GM23338 (cell line): ENCODE results near the gene OSBPL6. TPM values are rescaled to one million over a fixed set of nuclear protein-coding genes. Genes with fewer than 3 reads are reported as not detected.
A peak's percentile ranks its signal among the peaks of the same experiment; 100 is the strongest.

Experiments
- ATAC-seq: fragments of 200-7000 bp; cut with Tn5 transposase; 3 replicates; pipeline ENCODE4 v1.9.1; 2020
- DNase-seq: peaks from one replicate; pipeline ENCODE4 v3.0.0-alpha.2; 2015; ENCODE audit warnings: low spot score
- H2AFZ ChIP-seq: fragments of 200-600 bp; sonication (generic); 2 replicates; pipeline ENCODE4 v1.8.0; 2016; ENCODE audit warnings: antibody characterized with exemption, mild to moderate bottlenecking, moderate library complexity
- H3F3A ChIP-seq: fragments of 200-600 bp; sonication (generic); replicated peaks from 2 replicates; pipeline ENCODE4 v1.8.0; 2017; ENCODE audit warnings: antibody characterized with exemption, mixed run types, low read depth
- H3K27ac ChIP-seq: fragments of 200-600 bp; sonication (generic); 2 replicates; pipeline ENCODE4 v1.6.1; 2016; ENCODE audit warnings: low read depth
- H3K27me3 ChIP-seq: fragments of 200-600 bp; sonication (generic); 2 replicates; pipeline ENCODE4 v1.8.0; 2016; ENCODE audit warnings: mild to moderate bottlenecking, mixed run types, moderate library complexity; ENCODE audit not compliant: insufficient read depth
- H3K36me3 ChIP-seq: fragments of 200-600 bp; sonication (generic); 2 replicates; pipeline ENCODE4 v1.8.0; 2016; ENCODE audit warnings: mild to moderate bottlenecking; ENCODE audit not compliant: insufficient read depth
- H3K4me1 ChIP-seq: fragments of 200-600 bp; sonication (generic); 2 replicates; pipeline ENCODE4 v1.8.0; 2016; ENCODE audit warnings: mild to moderate bottlenecking, moderate library complexity; ENCODE audit not compliant: insufficient read depth
- H3K4me2 ChIP-seq: fragments of 200-600 bp; sonication (generic); 2 replicates; pipeline ENCODE4 v1.7.1; 2017; ENCODE audit warnings: mixed run types
- H3K4me3 ChIP-seq: fragments of 200-600 bp; sonication (generic); 2 replicates; pipeline ENCODE4 v1.6.1; 2016; ENCODE audit warnings: mixed run types
- H3K79me2 ChIP-seq: fragments of 200-600 bp; sonication (generic); replicated peaks from 2 replicates; pipeline ENCODE4 v1.8.0; 2017; ENCODE audit warnings: mild to moderate bottlenecking; ENCODE audit not compliant: insufficient read depth
- H3K9me2 ChIP-seq: fragments of 200-600 bp; sonication (generic); 2 replicates; pipeline ENCODE4 v1.8.0; 2017; ENCODE audit not compliant: insufficient read depth
- H4K20me1 ChIP-seq: fragments of 200-600 bp; sonication (generic); replicated peaks from 2 replicates; pipeline ENCODE4 v1.8.0; 2017; ENCODE audit warnings: mild to moderate bottlenecking; ENCODE audit not compliant: insufficient read depth
- H3K27ac Mint-ChIP-seq: 2 replicates; pipeline ENCODE4 v1.8.0; 2020; ENCODE audit warnings: inconsistent platforms, mild to moderate bottlenecking, moderate library complexity, mixed read lengths
- H3K27me3 Mint-ChIP-seq: 3 replicates; pipeline ENCODE4 v1.8.0; 2022; ENCODE audit warnings: low read depth, mild to moderate bottlenecking, moderate library complexity, mixed read lengths, inconsistent platforms; ENCODE audit not compliant: insufficient read depth, poor library complexity
- H3K36me3 Mint-ChIP-seq: 3 replicates; pipeline ENCODE4 v1.8.0; 2021; ENCODE audit warnings: low read depth, mild to moderate bottlenecking, inconsistent platforms, moderate library complexity, mixed read lengths
- H3K4me1 Mint-ChIP-seq: 3 replicates; pipeline ENCODE4 v1.8.0; 2020; ENCODE audit warnings: mild to moderate bottlenecking, inconsistent platforms, mixed read lengths
- H3K4me3 Mint-ChIP-seq: 3 replicates; pipeline ENCODE4 v1.8.0; 2021; ENCODE audit warnings: moderate library complexity, mild to moderate bottlenecking, inconsistent platforms, mixed read lengths
- H3K9me3 Mint-ChIP-seq: 3 replicates; pipeline ENCODE4 v1.8.0; 2020; ENCODE audit warnings: moderate library complexity, mild to moderate bottlenecking, inconsistent platforms, mixed read lengths
- CREB1 ChIP-seq: fragments of 250-450 bp; sonication (Bioruptor Pico); IDR thresholded peaks from 2 replicates; pipeline ENCODE4 v1.5.0; 2020; ENCODE audit warnings: low read depth, mild to moderate bottlenecking, moderate library complexity
- EZH2 ChIP-seq: fragments of 200-600 bp; sonication (generic); IDR thresholded peaks from one replicate; pipeline ENCODE4 v1.8.0; 2017; ENCODE audit warnings: antibody characterized with exemption, mild to moderate bottlenecking, low read depth; ENCODE audit not compliant: unreplicated experiment
- EZH2phosphoT487 ChIP-seq: fragments of 200-600 bp; sonication (generic); IDR thresholded peaks from one replicate; pipeline ENCODE4 v1.8.1; 2018; ENCODE audit warnings: antibody characterized with exemption; ENCODE audit not compliant: unreplicated experiment
- JUNB ChIP-seq: IDR thresholded peaks from one replicate; pipeline ENCODE4 v1.6.1; 2016; ENCODE audit warnings: antibody characterized with exemption; ENCODE audit not compliant: unreplicated experiment
- NANOG ChIP-seq: IDR thresholded peaks from 2 replicates; pipeline ENCODE4 v1.6.1; 2016; ENCODE audit warnings: antibody characterized with exemption, borderline replicate concordance
- POLR2AphosphoS5 ChIP-seq: IDR thresholded peaks from 2 replicates; pipeline ENCODE4 v1.6.1; 2016; ENCODE audit warnings: antibody characterized with exemption, low read depth
- STAT1 ChIP-seq: IDR thresholded peaks from one replicate; pipeline ENCODE4 v1.6.1; 2016; ENCODE audit warnings: antibody characterized with exemption; ENCODE audit not compliant: unreplicated experiment
- ZNF114 ChIP-seq: fragments of 250-450 bp; sonication (Bioruptor Pico); IDR thresholded peaks from 2 replicates; pipeline ENCODE4 v1.5.0; 2020; ENCODE audit warnings: mild to moderate bottlenecking, moderate library complexity
- ZNF331 ChIP-seq: fragments of 250-450 bp; sonication (Bioruptor Pico); IDR thresholded peaks from 2 replicates; pipeline ENCODE4 v1.5.0; 2020; ENCODE audit warnings: low read depth, mild to moderate bottlenecking, moderate library complexity
- polyA plus RNA-seq: library from polyadenylated mRNA; unstranded; fragments of >200 nt; fragmentation: Nextera tagmentation; extraction: Ambion mirVana; gene quantifications from 2 replicates; pipeline ENCODE4 v1.2.1, GENCODE V29; 2016
- total RNA-seq: library from RNA; depleted of rRNA; stranded (reverse); fragments of >200 nt; shearing (Covaris generic); gene quantifications from 2 replicates; pipeline ENCODE4 v1.2.3, GENCODE V29; 2014
- TF ChIP-seq, protein P1 (sequence below): IDR thresholded peaks from one replicate; pipeline ENCODE4 v1.6.1; 2018; ENCODE audit warnings: antibody characterized with exemption; ENCODE audit not compliant: unreplicated experiment
- TF ChIP-seq, protein P2 (sequence below), 2 experiments: fragments of 200-600 bp in 1 of 2; sonication (generic) in 1 of 2; conservative IDR thresholded peaks; 2 replicates each; pipeline versions ENCODE4 v1.5.1 to v1.6.1; 2016 to 2017; ENCODE audit warnings: antibody characterized with exemption in 2 of 2, low read depth in 2 of 2, mild to moderate bottlenecking in 2 of 2, moderate library complexity in 1 of 2
- TF ChIP-seq, protein P3 (sequence below): fragments of 250-450 bp; sonication (Bioruptor Pico); IDR thresholded peaks from 2 replicates; pipeline ENCODE4 v1.5.0; 2020; ENCODE audit warnings: mild to moderate bottlenecking, moderate library complexity

The OSBPL6 gene
- total and polyA plus RNA-seq, 2 experiments from 2014 or later, result 6.0 to 8.5 TPM

GRCh38 chr2:178163911-178164310 is 30.4 kb upstream of the OSBPL6 start:
- no peaks in the 10 kb centered on the region for H3F3A ChIP-seq
- H3K27ac ChIP-seq, result no peak overlapping the region
- no peaks in the 10 kb centered on the region for H3K4me1 Mint-ChIP-seq
- H3K9me2 ChIP-seq, result no peaks in the 10 kb centered on the region
- no peaks in the 10 kb centered on the region for H3K27me3 ChIP-seq
- H3K4me2 ChIP-seq, result no peak overlapping the region
- DNase-seq (no peak), ATAC-seq (no peak)
- no peak overlapping the region for H3K4me3 ChIP-seq
- no peaks in the 10 kb centered on the region for H3K27me3 Mint-ChIP-seq
- no peaks in the 10 kb centered on the region for H4K20me1 ChIP-seq
- no peak overlapping the region for H3K4me3 Mint-ChIP-seq
- H3K79me2 ChIP-seq, result no peaks in the 10 kb centered on the region
- H2AFZ ChIP-seq, result peak overlapping the region; percentile 28; the same call in 1 of the 2 replicates
- no peaks in the 10 kb centered on the region for H3K36me3 ChIP-seq
- TF ChIP-seq, protein P1, sequence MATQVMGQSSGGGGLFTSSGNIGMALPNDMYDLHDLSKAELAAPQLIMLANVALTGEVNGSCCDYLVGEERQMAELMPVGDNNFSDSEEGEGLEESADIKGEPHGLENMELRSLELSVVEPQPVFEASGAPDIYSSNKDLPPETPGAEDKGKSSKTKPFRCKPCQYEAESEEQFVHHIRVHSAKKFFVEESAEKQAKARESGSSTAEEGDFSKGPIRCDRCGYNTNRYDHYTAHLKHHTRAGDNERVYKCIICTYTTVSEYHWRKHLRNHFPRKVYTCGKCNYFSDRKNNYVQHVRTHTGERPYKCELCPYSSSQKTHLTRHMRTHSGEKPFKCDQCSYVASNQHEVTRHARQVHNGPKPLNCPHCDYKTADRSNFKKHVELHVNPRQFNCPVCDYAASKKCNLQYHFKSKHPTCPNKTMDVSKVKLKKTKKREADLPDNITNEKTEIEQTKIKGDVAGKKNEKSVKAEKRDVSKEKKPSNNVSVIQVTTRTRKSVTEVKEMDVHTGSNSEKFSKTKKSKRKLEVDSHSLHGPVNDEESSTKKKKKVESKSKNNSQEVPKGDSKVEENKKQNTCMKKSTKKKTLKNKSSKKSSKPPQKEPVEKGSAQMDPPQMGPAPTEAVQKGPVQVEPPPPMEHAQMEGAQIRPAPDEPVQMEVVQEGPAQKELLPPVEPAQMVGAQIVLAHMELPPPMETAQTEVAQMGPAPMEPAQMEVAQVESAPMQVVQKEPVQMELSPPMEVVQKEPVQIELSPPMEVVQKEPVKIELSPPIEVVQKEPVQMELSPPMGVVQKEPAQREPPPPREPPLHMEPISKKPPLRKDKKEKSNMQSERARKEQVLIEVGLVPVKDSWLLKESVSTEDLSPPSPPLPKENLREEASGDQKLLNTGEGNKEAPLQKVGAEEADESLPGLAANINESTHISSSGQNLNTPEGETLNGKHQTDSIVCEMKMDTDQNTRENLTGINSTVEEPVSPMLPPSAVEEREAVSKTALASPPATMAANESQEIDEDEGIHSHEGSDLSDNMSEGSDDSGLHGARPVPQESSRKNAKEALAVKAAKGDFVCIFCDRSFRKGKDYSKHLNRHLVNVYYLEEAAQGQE, result no peak
- TF ChIP-seq NANOG (no peak), EZH2 (no peak), JUNB (no peak), ZNF331 (CRISPR knock-in tag) (no peak), CREB1 (CRISPR knock-in tag) (no peak), STAT1 (no peak), ZNF114 (CRISPR knock-in tag) (no peak), POLR2AphosphoS5 (no peak), EZH2phosphoT487 (no peak)
- TF ChIP-seq, protein P2, sequence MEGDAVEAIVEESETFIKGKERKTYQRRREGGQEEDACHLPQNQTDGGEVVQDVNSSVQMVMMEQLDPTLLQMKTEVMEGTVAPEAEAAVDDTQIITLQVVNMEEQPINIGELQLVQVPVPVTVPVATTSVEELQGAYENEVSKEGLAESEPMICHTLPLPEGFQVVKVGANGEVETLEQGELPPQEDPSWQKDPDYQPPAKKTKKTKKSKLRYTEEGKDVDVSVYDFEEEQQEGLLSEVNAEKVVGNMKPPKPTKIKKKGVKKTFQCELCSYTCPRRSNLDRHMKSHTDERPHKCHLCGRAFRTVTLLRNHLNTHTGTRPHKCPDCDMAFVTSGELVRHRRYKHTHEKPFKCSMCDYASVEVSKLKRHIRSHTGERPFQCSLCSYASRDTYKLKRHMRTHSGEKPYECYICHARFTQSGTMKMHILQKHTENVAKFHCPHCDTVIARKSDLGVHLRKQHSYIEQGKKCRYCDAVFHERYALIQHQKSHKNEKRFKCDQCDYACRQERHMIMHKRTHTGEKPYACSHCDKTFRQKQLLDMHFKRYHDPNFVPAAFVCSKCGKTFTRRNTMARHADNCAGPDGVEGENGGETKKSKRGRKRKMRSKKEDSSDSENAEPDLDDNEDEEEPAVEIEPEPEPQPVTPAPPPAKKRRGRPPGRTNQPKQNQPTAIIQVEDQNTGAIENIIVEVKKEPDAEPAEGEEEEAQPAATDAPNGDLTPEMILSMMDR (conservative IDR thresholded peaks at IDR 0.05; ENCODE audit: low read depth in 2 of 2), result no peak
- TF ChIP-seq, protein P3, sequence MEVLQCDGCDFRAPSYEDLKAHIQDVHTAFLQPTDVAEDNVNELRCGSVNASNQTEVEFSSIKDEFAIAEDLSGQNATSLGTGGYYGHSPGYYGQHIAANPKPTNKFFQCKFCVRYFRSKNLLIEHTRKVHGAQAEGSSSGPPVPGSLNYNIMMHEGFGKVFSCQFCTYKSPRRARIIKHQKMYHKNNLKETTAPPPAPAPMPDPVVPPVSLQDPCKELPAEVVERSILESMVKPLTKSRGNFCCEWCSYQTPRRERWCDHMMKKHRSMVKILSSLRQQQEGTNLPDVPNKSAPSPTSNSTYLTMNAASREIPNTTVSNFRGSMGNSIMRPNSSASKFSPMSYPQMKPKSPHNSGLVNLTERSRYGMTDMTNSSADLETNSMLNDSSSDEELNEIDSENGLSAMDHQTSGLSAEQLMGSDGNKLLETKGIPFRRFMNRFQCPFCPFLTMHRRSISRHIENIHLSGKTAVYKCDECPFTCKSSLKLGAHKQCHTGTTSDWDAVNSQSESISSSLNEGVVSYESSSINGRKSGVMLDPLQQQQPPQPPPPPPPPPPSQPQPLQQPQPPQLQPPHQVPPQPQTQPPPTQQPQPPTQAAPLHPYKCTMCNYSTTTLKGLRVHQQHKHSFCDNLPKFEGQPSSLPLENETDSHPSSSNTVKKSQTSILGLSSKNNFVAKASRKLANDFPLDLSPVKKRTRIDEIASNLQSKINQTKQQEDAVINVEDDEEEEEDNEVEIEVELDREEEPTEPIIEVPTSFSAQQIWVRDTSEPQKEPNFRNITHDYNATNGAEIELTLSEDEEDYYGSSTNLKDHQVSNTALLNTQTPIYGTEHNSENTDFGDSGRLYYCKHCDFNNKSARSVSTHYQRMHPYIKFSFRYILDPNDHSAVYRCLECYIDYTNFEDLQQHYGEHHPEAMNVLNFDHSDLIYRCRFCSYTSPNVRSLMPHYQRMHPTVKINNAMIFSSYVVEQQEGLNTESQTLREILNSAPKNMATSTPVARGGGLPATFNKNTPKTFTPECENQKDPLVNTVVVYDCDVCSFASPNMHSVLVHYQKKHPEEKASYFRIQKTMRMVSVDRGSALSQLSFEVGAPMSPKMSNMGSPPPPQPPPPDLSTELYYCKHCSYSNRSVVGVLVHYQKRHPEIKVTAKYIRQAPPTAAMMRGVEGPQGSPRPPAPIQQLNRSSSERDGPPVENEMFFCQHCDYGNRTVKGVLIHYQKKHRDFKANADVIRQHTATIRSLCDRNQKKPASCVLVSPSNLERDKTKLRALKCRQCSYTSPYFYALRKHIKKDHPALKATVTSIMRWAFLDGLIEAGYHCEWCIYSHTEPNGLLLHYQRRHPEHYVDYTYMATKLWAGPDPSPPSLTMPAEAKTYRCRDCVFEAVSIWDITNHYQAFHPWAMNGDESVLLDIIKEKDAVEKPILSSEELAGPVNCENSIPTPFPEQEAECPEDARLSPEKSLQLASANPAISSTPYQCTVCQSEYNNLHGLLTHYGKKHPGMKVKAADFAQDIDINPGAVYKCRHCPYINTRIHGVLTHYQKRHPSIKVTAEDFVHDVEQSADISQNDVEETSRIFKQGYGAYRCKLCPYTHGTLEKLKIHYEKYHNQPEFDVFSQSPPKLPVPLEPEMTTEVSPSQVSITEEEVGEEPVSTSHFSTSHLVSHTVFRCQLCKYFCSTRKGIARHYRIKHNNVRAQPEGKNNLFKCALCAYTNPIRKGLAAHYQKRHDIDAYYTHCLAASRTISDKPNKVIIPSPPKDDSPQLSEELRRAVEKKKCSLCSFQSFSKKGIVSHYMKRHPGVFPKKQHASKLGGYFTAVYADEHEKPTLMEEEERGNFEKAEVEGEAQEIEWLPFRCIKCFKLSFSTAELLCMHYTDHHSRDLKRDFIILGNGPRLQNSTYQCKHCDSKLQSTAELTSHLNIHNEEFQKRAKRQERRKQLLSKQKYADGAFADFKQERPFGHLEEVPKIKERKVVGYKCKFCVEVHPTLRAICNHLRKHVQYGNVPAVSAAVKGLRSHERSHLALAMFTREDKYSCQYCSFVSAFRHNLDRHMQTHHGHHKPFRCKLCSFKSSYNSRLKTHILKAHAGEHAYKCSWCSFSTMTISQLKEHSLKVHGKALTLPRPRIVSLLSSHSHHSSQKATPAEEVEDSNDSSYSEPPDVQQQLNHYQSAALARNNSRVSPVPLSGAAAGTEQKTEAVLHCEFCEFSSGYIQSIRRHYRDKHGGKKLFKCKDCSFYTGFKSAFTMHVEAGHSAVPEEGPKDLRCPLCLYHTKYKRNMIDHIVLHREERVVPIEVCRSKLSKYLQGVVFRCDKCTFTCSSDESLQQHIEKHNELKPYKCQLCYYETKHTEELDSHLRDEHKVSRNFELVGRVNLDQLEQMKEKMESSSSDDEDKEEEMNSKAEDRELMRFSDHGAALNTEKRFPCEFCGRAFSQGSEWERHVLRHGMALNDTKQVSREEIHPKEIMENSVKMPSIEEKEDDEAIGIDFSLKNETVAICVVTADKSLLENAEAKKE (CRISPR knock-in tag), result no peak
- H3K4me1 ChIP-seq, result no peaks in the 10 kb centered on the region
- H3K9me3 Mint-ChIP-seq, result no peaks in the 10 kb centered on the region
- H3K36me3 Mint-ChIP-seq, result no peaks in the 10 kb centered on the region
- H3K27ac Mint-ChIP-seq, result no peak overlapping the region
